KMS-11 (cell line): Measurements from ENCODE around the gene LTBP3.

ENCODE experiments used
- H2AFZ ChIP-seq: fragments of 200-600 bp; sonication (generic); 2 replicates; pipeline ENCODE4 v1.6.1; 2016; ENCODE audit warnings: antibody characterized with exemption, mixed run types, low read depth
- H3K27ac ChIP-seq: fragments of 200-600 bp; sonication (generic); 2 replicates; pipeline ENCODE4 v1.6.1; 2016; ENCODE audit warnings: mild to moderate bottlenecking, mixed run types
- H3K27me3 ChIP-seq: fragments of 200-600 bp; sonication (generic); 2 replicates; pipeline ENCODE4 v1.6.1; 2017; ENCODE audit warnings: mild to moderate bottlenecking, low read depth, mixed run types, moderate library complexity; ENCODE audit not compliant: insufficient read depth
- H3K36me3 ChIP-seq: fragments of 200-600 bp; sonication (generic); 2 replicates; pipeline ENCODE4 v1.6.1; 2017; ENCODE audit warnings: mild to moderate bottlenecking, mixed run types; ENCODE audit not compliant: insufficient read depth
- H3K4me1 ChIP-seq: fragments of 200-600 bp; sonication (generic); 2 replicates; pipeline ENCODE4 v1.6.1; 2016; ENCODE audit warnings: mild to moderate bottlenecking, low read depth, mixed run types; ENCODE audit not compliant: poor library complexity, severe bottlenecking
- H3K4me2 ChIP-seq: fragments of 200-600 bp; sonication (generic); 2 replicates; pipeline ENCODE4 v1.7.0; 2016; ENCODE audit warnings: mild to moderate bottlenecking, mixed run types
- H3K4me3 ChIP-seq: fragments of 200-600 bp; sonication (generic); IDR thresholded peaks from 2 replicates; pipeline ENCODE4 v1.6.1; 2017; ENCODE audit warnings: low read depth, low read length, mixed read lengths; ENCODE audit not compliant: insufficient read depth
- H3K79me2 ChIP-seq: fragments of 200-600 bp; sonication (generic); 2 replicates; pipeline ENCODE4 v1.6.1; 2016; ENCODE audit warnings: low read depth, mixed run types; ENCODE audit not compliant: insufficient read depth
- H3K9ac ChIP-seq: fragments of 200-600 bp; sonication (generic); 2 replicates; pipeline ENCODE4 v1.6.1; 2016; ENCODE audit warnings: mild to moderate bottlenecking, mixed run types
- H4K20me1 ChIP-seq: fragments of 200-600 bp; sonication (generic); 2 replicates; pipeline ENCODE4 v1.6.1; 2016; ENCODE audit warnings: mild to moderate bottlenecking, mixed run types; ENCODE audit not compliant: insufficient read depth
- CTCF ChIP-seq: fragments of 200-600 bp; sonication (generic); conservative IDR thresholded peaks from 2 replicates; pipeline ENCODE4 v1.6.1; 2017; ENCODE audit warnings: low read depth, mild to moderate bottlenecking, antibody characterized with exemption, low read length, moderate library complexity, mixed read lengths

Gene LTBP3

DNA sequence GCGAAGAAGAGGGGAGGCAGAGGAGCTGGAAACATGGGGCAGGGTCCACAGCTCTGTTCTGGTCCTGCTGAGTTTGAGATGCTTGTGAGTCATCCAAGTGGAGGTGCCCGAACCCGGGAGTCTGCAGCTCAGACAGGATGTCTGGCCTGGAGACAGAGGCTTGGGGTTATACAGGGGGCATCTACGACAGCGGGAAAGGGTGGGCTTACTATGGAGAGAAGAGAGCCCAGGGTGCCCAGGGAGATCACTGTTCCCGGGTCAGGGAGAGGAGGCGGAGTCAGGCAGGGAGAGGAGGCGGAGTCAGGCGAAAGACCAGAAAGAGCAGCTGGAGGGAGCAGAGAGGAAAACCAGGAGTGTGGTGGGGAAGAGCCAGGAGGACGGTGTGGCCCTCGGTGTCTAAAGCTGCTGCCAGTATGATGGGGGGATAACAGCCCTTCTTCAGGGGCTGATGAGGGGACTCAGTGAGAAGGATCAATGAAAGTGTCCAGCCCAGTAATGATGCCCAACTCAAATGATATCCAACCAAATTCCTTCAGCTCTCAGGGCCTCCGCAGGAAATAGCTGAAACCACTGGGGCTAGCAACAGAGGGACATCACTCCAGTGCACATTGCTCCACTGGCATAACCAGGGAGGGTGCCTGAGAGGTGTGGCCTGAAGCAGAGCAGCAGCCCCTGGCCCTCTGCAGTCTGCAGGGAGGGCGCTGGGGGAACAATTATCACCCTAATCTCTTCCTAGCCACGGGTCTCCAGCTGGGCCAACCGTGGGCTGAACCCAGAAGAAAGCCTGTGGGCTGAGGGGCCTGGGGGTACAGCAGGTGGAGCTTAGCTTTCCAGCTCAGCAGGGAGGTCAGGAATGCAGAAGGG lies 2.6 kb upstream of the LTBP3 start:
- Histone ChIP-seq H3K9ac (no peak overlapping the region), H3K79me2 (no peaks in the 10 kb centered on the region), H3K4me1 (peaks cover 33% of the 10 kb centered on the region), H3K36me3 (no peaks in the 10 kb centered on the region), H4K20me1 (no peaks in the 10 kb centered on the region), H3K27me3 (no peaks in the 10 kb centered on the region), H3K4me3 (no peak overlapping the region), H2AFZ (no peak overlapping the region), H3K4me2 (no peak overlapping the region), H3K27ac (no peak overlapping the region)
- no peak for TF ChIP-seq CTCF

DNA sequence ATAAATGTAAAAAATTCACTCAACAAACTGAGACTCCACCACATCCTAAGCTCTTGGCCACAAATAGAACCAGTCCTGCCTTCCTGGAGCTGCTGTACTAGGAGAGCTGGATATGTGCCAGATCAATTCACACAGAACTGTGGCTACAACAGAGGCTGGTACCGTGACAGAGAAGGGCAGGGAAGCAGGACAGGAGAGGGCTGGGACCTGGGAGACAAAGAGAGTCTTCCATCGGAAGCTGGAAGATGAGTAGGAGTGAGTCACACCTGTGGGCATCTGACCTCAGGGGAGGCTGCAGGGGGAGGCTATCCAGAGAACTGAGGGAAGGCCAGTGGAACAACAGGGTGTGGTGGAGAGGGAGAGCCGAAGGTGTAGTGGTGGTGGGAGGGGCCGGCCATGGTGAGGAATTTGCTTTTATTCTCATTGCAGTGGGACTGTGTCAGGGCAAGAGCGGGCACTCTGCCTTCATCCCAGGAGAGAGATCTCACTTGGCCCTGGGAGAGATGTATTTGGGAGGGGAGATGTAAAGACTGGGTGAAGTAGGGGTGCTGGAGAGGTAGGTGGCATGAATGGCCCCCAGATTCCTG lies 1.9 kb upstream of the LTBP3 start:
- Histone ChIP-seq H3K9ac (no peak overlapping the region), H3K79me2 (no peaks in the 10 kb centered on the region), H3K4me1 (peaks cover 38% of the 10 kb centered on the region), H3K27me3 (no peaks in the 10 kb centered on the region), H2AFZ (no peak overlapping the region), H3K4me3 (no peak overlapping the region), H3K27ac (no peak overlapping the region), H4K20me1 (no peaks in the 10 kb centered on the region), H3K36me3 (no peaks in the 10 kb centered on the region), H3K4me2 (no peak overlapping the region)
- TF ChIP-seq CTCF, result no peak

GRCh38 chr11:65559535-65559934 lies 1.4 kb upstream of the LTBP3 start:
- peaks cover 43% of the 10 kb centered on the region for H3K4me1 ChIP-seq
- no peaks in the 10 kb centered on the region for H3K79me2 ChIP-seq

DNA sequence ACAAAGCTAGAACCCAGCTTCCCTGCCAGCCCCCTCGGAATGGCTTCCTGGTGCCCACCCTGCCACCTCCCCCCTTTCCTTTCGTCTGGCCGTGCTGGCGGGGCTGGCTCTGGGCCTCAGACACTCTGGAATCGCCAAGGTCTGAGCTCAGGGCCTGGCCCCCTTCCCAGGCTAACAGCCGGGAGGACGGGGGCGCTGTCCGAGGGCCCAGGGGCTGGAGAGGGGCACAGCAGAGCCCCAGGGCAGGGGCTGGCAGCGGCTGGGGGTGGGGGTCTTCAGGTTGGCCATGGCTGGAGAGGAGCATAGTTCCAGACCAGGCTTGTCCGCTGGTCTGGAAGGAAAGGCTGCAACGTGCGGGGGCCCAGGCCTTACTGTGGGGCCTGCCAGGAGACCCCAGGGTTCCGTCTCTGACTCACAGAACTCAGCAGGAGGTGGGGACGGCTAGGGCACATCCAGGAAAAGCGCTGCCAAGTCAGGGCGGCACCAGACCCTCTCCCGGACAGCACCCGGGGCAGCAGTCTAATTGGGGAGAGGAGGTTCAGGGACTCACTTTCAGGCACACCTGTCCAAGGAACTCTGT lies 861 bp upstream of the LTBP3 start:
- Histone ChIP-seq H4K20me1 (no peaks in the 10 kb centered on the region), H3K36me3 (no peaks in the 10 kb centered on the region), H3K4me3 (no peak overlapping the region), H3K9ac (peak overlapping the region; percentile 52; the same call in 1 of the 2 replicates), H2AFZ (peak overlapping the region; percentile 59), H3K27ac (no peak overlapping the region), H3K27me3 (no peaks in the 10 kb centered on the region), H3K4me2 (peak overlapping the region; percentile 63), H3K79me2 (no peaks in the 10 kb centered on the region), H3K4me1 (peaks cover 48% of the 10 kb centered on the region)
- no peak for TF ChIP-seq CTCF

More at GRCh38 chr11:65559535-65559934, 1.4 kb upstream of the LTBP3 start:
- no peak overlapping the region for H2AFZ ChIP-seq
- H3K4me3 ChIP-seq, result no peak overlapping the region
- no peaks in the 10 kb centered on the region for H3K36me3 ChIP-seq
- H3K27ac ChIP-seq, result no peak overlapping the region
- no peak overlapping the region for H3K9ac ChIP-seq
- no peak for TF ChIP-seq CTCF
- H4K20me1 ChIP-seq, result no peaks in the 10 kb centered on the region
- H3K4me2 ChIP-seq, result no peak overlapping the region
- no peaks in the 10 kb centered on the region for H3K27me3 ChIP-seq
